Measurements from ENCODE around the gene FAH. TPM values are rescaled to one million over a fixed set of nuclear protein-coding genes. Genes with fewer than 3 reads are reported as not detected.

Gene FAH
- total RNA-seq, 4 donors from 2014 or later: 5.4 to 29.0 (median 11.2) TPM

DNA sequence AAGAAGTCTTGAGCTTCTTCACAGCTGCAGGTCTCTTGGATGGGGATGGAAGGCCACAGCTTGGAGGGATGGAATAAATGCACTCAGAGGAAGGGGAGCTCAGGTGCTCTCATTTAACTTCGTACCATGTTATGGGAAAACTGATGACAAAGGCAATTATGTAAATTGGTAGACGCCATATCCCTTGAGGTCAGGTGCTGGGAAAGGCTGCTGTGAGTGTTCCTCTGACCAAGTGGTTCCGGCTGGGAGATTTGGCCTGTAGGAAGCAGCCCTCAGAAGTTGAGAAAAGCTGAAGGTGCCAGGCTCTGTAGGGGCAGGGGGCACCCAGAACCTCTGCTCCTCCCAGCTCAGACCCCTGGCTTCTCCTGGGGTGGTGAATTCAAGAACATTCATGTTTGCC is 47.1 kb downstream of the FAH start:
- no peaks in the 10 kb centered on the region for H3K27me3 ChIP-seq
- H3K27ac ChIP-seq: no peak overlapping the region
- TF ChIP-seq, protein P1, sequence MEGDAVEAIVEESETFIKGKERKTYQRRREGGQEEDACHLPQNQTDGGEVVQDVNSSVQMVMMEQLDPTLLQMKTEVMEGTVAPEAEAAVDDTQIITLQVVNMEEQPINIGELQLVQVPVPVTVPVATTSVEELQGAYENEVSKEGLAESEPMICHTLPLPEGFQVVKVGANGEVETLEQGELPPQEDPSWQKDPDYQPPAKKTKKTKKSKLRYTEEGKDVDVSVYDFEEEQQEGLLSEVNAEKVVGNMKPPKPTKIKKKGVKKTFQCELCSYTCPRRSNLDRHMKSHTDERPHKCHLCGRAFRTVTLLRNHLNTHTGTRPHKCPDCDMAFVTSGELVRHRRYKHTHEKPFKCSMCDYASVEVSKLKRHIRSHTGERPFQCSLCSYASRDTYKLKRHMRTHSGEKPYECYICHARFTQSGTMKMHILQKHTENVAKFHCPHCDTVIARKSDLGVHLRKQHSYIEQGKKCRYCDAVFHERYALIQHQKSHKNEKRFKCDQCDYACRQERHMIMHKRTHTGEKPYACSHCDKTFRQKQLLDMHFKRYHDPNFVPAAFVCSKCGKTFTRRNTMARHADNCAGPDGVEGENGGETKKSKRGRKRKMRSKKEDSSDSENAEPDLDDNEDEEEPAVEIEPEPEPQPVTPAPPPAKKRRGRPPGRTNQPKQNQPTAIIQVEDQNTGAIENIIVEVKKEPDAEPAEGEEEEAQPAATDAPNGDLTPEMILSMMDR (IDR thresholded peaks at IDR 0.05): no peak
- TF ChIP-seq POLR2A (IDR thresholded peaks at IDR 0.05): no peak
- no peak for DNase-seq
- H3K4me1 ChIP-seq: no peaks in the 10 kb centered on the region
- intact Hi-C loops (cut with DNase I; ENCODE audit: low total_unique reads): no loop called here
- H3K9me3 ChIP-seq: no peaks in the 10 kb centered on the region
- no peak overlapping the region for H3K4me3 ChIP-seq
- no peaks in the 10 kb centered on the region for H3K36me3 ChIP-seq

GRCh38 chr15:80201256-80202015 is 48.6 kb downstream of the FAH start:
- no peak overlapping the region for H3K27ac ChIP-seq
- H3K36me3 ChIP-seq: no peaks in the 10 kb centered on the region
- no peak overlapping the region for H3K4me3 ChIP-seq
- TF ChIP-seq, protein P1 (IDR thresholded peaks at IDR 0.05): no peak
- no peak for TF ChIP-seq POLR2A (IDR thresholded peaks at IDR 0.05)
- H3K4me1 ChIP-seq: no peaks in the 10 kb centered on the region
- no peaks in the 10 kb centered on the region for H3K9me3 ChIP-seq
- DNase-seq: no peak
- no peaks in the 10 kb centered on the region for H3K27me3 ChIP-seq
- intact Hi-C loops (cut with DNase I; ENCODE audit: low total_unique reads): no loop called here

DNA sequence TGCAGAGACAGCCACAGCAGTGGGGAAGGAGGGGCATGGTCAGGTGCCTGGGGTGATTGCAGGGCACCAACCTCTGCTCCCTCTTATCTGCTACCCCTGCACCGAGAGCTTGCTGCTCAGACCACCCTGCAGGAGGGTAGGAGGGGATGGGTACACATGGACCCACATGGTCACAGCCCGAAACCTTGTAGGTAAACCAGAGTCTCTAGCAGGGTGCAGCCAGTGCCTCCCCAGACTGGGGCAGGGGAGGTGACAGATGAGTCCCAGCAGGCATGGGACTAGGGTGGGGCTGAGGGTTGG is 49.2 kb downstream of the FAH start:
- intact Hi-C loops (cut with DNase I; ENCODE audit: low total_unique reads): no loop called here
- no peak for DNase-seq
- TF ChIP-seq POLR2A (IDR thresholded peaks at IDR 0.05): no peak
- TF ChIP-seq, protein P1 (IDR thresholded peaks at IDR 0.05): no peak
- H3K27me3 ChIP-seq: no peaks in the 10 kb centered on the region
- no peaks in the 10 kb centered on the region for H3K36me3 ChIP-seq
- H3K4me1 ChIP-seq: no peaks in the 10 kb centered on the region
- H3K27ac ChIP-seq: no peak overlapping the region
- H3K4me3 ChIP-seq: no peak overlapping the region
- H3K9me3 ChIP-seq: no peaks in the 10 kb centered on the region

- no peaks in the 10 kb centered on the region for H3K4me1 ChIP-seq
- no peaks in the 10 kb centered on the region for H3K36me3 ChIP-seq
- intact Hi-C loops (cut with DNase I; ENCODE audit: low total_unique reads): no loop called here
- no peak overlapping the region for H3K27ac ChIP-seq
- no peak overlapping the region for H3K4me3 ChIP-seq
- no peaks in the 10 kb centered on the region for H3K9me3 ChIP-seq
- no peaks in the 10 kb centered on the region for H3K27me3 ChIP-seq
- DNase-seq: no peak
- TF ChIP-seq, protein P1 (IDR thresholded peaks at IDR 0.05): no peak
- no peak for TF ChIP-seq POLR2A (IDR thresholded peaks at IDR 0.05)
These were observed 50.0 kb downstream of the FAH start for GRCh38 chr15:80202641-80203360.

DNA sequence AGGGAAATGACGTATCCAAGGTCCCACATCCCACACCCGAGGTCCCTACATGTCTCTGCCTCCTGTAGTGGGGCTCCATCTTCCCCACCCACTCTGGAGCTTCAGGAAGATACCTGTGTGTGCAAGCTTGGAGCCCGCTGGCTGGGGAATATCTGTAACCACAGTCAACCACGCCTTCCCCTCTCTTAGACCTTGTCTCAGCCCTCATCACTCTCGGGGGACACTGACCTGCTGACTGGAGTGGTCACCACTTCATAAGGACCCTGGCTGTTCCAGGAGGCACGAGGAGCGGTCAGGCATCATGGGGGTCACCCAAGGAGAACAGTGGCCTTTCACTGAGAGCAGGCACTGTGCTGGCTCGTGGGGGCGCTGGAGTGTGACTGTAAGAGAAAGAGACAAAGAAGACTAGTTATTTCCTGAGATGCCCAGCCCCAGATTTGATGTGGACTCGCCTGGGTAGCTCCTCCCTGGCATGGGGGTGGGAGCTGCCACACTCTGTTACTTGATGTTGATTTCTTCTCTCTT is 50.6 kb downstream of the FAH start:
- no peak for DNase-seq
- intact Hi-C loops (cut with DNase I; ENCODE audit: low total_unique reads): no loop called here

More for the DNA sequence above, 50.6 kb downstream of the FAH start:
- Histone ChIP-seq H3K27me3 (no peaks in the 10 kb centered on the region), H3K27ac (no peak overlapping the region), H3K4me1 (no peaks in the 10 kb centered on the region), H3K36me3 (no peaks in the 10 kb centered on the region), H3K9me3 (no peaks in the 10 kb centered on the region), H3K4me3 (no peak overlapping the region)
- TF ChIP-seq POLR2A (IDR thresholded peaks at IDR 0.05): no peak
- TF ChIP-seq, protein P1 (IDR thresholded peaks at IDR 0.05): no peak

All from uterus (tissue), 4 donors.